Fibroblast of skin of scalp (primary cell): ENCODE measurements around the gene CNTN5. TPM values are rescaled to one million over a fixed set of nuclear protein-coding genes. Genes with fewer than 3 reads are reported as not detected.
"Not testable (repeated sequence)": the region's sequence is repeated elsewhere in the genome, so short reads cannot be mapped to it uniquely, and the experiment has no call there.

ENCODE experiments used
- DNase-seq: peaks from one replicate; pipeline ENCODE4 v3.0.0-alpha.2; 2013
- polyA plus RNA-seq, 2 experiments: library from polyadenylated mRNA; unstranded; fragments of 120-200 nt; gene quantifications; one replicate each; pipeline ENCODE4 v1.2.1, GENCODE V29; 2013; ENCODE audit not compliant: insufficient read length in 2 of 2

The CNTN5 gene
- 0.30 TPM for polyA plus RNA-seq (2013, experiment 1 of 2; ENCODE audit: insufficient read length)
- 0.78 TPM for polyA plus RNA-seq (2013, experiment 2 of 2; ENCODE audit: insufficient read length)

GRCh38 chr11:99020352-99021225 is at the start of gene CNTN5:
Gene CNTN5, plus strand, starts transcription at chr11:99020949.
- peak; percentile 47 for DNase-seq

GRCh38 chr11:98979205-98979604 is 41.5 kb upstream of the CNTN5 start:
- DNase-seq: no peak

GRCh38 chr11:99015634-99016454 is 4.9 kb upstream of the CNTN5 start:
- peak; percentile 43 for DNase-seq

GRCh38 chr11:99019696-99020095 is 1.1 kb upstream of the CNTN5 start:
- DNase-seq: no peak

- no peak for DNase-seq
Observed at GRCh38 chr11:99037057-99037456, 16.3 kb downstream of the CNTN5 start.

GRCh38 chr11:99063331-99063730 is 42.6 kb downstream of the CNTN5 start:
- no peak for DNase-seq

GRCh38 chr11:99065121-99065520 is 44.4 kb downstream of the CNTN5 start:
- DNase-seq: peak; percentile 78

- DNase-seq: peak; percentile 71
Observed at GRCh38 chr11:99066618-99067317, 46.0 kb downstream of the CNTN5 start.

GRCh38 chr11:99068832-99069231 is 48.1 kb downstream of the CNTN5 start:
- DNase-seq: no peak

GRCh38 chr11:99069856-99070444 is 49.2 kb downstream of the CNTN5 start:
- peak; percentile 23 for DNase-seq

- DNase-seq: no peak
Observed at GRCh38 chr11:99079576-99079975, 58.8 kb downstream of the CNTN5 start.

GRCh38 chr11:99080154-99080553 is 59.4 kb downstream of the CNTN5 start:
- no peak for DNase-seq

- no peak for DNase-seq
Observed at GRCh38 chr11:99098258-99098657, 77.5 kb downstream of the CNTN5 start.

GRCh38 chr11:99098751-99099150 is 78.0 kb downstream of the CNTN5 start:
- DNase-seq: no peak

- peak; percentile 2 for DNase-seq
Observed at GRCh38 chr11:99117603-99118002, 96.9 kb downstream of the CNTN5 start.

GRCh38 chr11:99133862-99134261 is 113.1 kb downstream of the CNTN5 start:
- DNase-seq: not testable (repeated sequence)

- no peak for DNase-seq
Observed at GRCh38 chr11:99135508-99135907, 114.8 kb downstream of the CNTN5 start.

GRCh38 chr11:99142237-99142636 is 121.5 kb downstream of the CNTN5 start:
- DNase-seq: no peak

GRCh38 chr11:99148352-99148751 is 127.6 kb downstream of the CNTN5 start:
- peak; percentile 2 for DNase-seq

GRCh38 chr11:99154277-99154676 is 133.5 kb downstream of the CNTN5 start:
- DNase-seq: no peak

GRCh38 chr11:99160447-99160846 is 139.7 kb downstream of the CNTN5 start:
- DNase-seq: no peak

- DNase-seq: no peak
Observed at GRCh38 chr11:99162819-99163218, 142.1 kb downstream of the CNTN5 start.
